ENCODE results near the gene ZFYVE9. TPM values are rescaled to one million over a fixed set of nuclear protein-coding genes. Genes with fewer than 3 reads are reported as not detected.

Gene ZFYVE9
- total RNA-seq, 1 donor from 2014 or later: 25.6 TPM

GRCh38 chr1:52306227-52307006 lies 164.5 kb downstream of the ZFYVE9 start:
- Mint-ChIP-seq H3K4me1 (ENCODE audit: low read depth, unreplicated experiment) (no peaks in the 10 kb centered on the region), H3K27me3 (ENCODE audit: unreplicated experiment) (peaks cover 2% of the 10 kb centered on the region), H3K9me3 (ENCODE audit: unreplicated experiment) (no peaks in the 10 kb centered on the region), H3K4me3 (ENCODE audit: unreplicated experiment) (no peak overlapping the region), H3K36me3 (ENCODE audit: unreplicated experiment) (no peaks in the 10 kb centered on the region), H3K27ac (ENCODE audit: unreplicated experiment) (no peak overlapping the region)
- no peak for DNase-seq
- TF ChIP-seq, protein P1, sequence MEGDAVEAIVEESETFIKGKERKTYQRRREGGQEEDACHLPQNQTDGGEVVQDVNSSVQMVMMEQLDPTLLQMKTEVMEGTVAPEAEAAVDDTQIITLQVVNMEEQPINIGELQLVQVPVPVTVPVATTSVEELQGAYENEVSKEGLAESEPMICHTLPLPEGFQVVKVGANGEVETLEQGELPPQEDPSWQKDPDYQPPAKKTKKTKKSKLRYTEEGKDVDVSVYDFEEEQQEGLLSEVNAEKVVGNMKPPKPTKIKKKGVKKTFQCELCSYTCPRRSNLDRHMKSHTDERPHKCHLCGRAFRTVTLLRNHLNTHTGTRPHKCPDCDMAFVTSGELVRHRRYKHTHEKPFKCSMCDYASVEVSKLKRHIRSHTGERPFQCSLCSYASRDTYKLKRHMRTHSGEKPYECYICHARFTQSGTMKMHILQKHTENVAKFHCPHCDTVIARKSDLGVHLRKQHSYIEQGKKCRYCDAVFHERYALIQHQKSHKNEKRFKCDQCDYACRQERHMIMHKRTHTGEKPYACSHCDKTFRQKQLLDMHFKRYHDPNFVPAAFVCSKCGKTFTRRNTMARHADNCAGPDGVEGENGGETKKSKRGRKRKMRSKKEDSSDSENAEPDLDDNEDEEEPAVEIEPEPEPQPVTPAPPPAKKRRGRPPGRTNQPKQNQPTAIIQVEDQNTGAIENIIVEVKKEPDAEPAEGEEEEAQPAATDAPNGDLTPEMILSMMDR (IDR thresholded peaks at IDR 0.05; ENCODE audit: partially characterized antibody, unreplicated experiment): no peak

- Mint-ChIP-seq H3K27ac (ENCODE audit: unreplicated experiment) (no peak overlapping the region), H3K4me3 (ENCODE audit: unreplicated experiment) (no peak overlapping the region), H3K27me3 (ENCODE audit: unreplicated experiment) (no peaks in the 10 kb centered on the region), H3K36me3 (ENCODE audit: unreplicated experiment) (no peaks in the 10 kb centered on the region), H3K4me1 (ENCODE audit: low read depth, unreplicated experiment) (no peaks in the 10 kb centered on the region), H3K9me3 (ENCODE audit: unreplicated experiment) (no peaks in the 10 kb centered on the region)
- no peak for DNase-seq
- TF ChIP-seq, protein P1 (IDR thresholded peaks at IDR 0.05; ENCODE audit: partially characterized antibody, unreplicated experiment): no peak
These were observed 179.2 kb downstream of the ZFYVE9 start for GRCh38 chr1:52321061-52321460.

DNA sequence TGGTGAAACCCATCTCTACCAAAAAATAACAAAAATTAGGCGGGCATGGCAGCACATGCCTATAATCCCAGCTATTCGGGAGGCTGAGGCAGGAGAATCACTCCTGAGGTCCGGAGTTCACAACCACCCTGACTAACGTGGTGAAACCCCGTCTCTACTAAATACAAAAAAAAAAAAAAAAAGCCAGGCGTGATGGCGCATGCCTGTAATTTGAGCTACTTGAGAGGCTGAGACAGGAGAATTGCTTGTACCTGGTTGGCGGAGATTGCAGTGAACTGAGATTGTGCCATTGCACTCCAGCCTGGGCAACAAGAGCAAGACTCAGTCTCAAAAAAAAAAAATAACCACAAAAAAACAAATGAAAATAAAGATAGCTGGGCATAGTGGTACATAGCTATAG lies 181.8 kb downstream of the ZFYVE9 start:
- no peaks in the 10 kb centered on the region for H3K4me1 Mint-ChIP-seq (ENCODE audit: low read depth, unreplicated experiment)
- no peaks in the 10 kb centered on the region for H3K9me3 Mint-ChIP-seq (ENCODE audit: unreplicated experiment)
- TF ChIP-seq, protein P1 (IDR thresholded peaks at IDR 0.05; ENCODE audit: partially characterized antibody, unreplicated experiment): no peak
- no peak for DNase-seq
- no peaks in the 10 kb centered on the region for H3K36me3 Mint-ChIP-seq (ENCODE audit: unreplicated experiment)
- no peak overlapping the region for H3K27ac Mint-ChIP-seq (ENCODE audit: unreplicated experiment)
- H3K27me3 Mint-ChIP-seq (ENCODE audit: unreplicated experiment): no peaks in the 10 kb centered on the region
- no peak overlapping the region for H3K4me3 Mint-ChIP-seq (ENCODE audit: unreplicated experiment)

DNA sequence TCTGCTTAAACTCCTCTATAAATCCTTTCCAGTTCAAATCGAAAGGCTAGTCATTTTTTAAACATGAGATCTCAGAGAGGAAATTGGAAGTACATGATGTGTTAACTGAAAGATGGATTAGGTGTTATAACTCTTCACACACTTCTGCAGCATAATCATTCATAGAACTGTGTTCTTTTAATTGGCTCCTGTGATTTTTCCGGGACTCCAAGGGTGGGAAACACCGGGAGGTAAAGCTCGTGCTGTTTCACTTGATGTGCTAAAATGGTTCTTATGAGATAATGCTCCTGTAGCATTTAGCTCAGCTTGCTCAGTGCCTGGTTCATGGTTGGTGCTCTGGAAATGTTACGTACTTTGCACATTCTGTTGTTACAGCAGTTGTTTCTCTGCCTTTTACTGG lies 183.9 kb downstream of the ZFYVE9 start:
- Mint-ChIP-seq H3K4me3 (ENCODE audit: unreplicated experiment) (no peak overlapping the region), H3K27ac (ENCODE audit: unreplicated experiment) (no peak overlapping the region), H3K27me3 (ENCODE audit: unreplicated experiment) (no peaks in the 10 kb centered on the region), H3K4me1 (ENCODE audit: low read depth, unreplicated experiment) (no peaks in the 10 kb centered on the region), H3K36me3 (ENCODE audit: unreplicated experiment) (no peaks in the 10 kb centered on the region), H3K9me3 (ENCODE audit: unreplicated experiment) (no peaks in the 10 kb centered on the region)
- DNase-seq: no peak
- TF ChIP-seq, protein P1 (IDR thresholded peaks at IDR 0.05; ENCODE audit: partially characterized antibody, unreplicated experiment): no peak

- no peak overlapping the region for H3K4me3 Mint-ChIP-seq (ENCODE audit: unreplicated experiment)
- H3K4me1 Mint-ChIP-seq (ENCODE audit: low read depth, unreplicated experiment): no peaks in the 10 kb centered on the region
- no peaks in the 10 kb centered on the region for H3K9me3 Mint-ChIP-seq (ENCODE audit: unreplicated experiment)
- H3K27ac Mint-ChIP-seq (ENCODE audit: unreplicated experiment): no peak overlapping the region
- H3K27me3 Mint-ChIP-seq (ENCODE audit: unreplicated experiment): no peaks in the 10 kb centered on the region
- H3K36me3 Mint-ChIP-seq (ENCODE audit: unreplicated experiment): no peaks in the 10 kb centered on the region
- no peak for DNase-seq
- TF ChIP-seq, protein P1 (IDR thresholded peaks at IDR 0.05; ENCODE audit: partially characterized antibody, unreplicated experiment): no peak
These were observed 186.7 kb downstream of the ZFYVE9 start for GRCh38 chr1:52328615-52329014.

Measured in glutamatergic neuron (in vitro differentiated cells).